Measurements from ENCODE around the gene CMTM2.
"Not testable (repeated sequence)": the region's sequence is repeated elsewhere in the genome, so short reads cannot be mapped to it uniquely, and the experiment has no call there.

Gene CMTM2

GRCh38 chr16:66605979-66606751 lies 26.9 kb downstream of the CMTM2 start:
- DNase-seq (ENCODE audit: low read depth in 2 of 3, low spot score in 2 of 3) = no peak

- DNase-seq (ENCODE audit: low read depth in 2 of 3, low spot score in 2 of 3) = peak; percentile 60 to 77 (median 72)
Observed at GRCh38 chr16:66608241-66609138, 29.2 kb downstream of the CMTM2 start.

- DNase-seq (ENCODE audit: low read depth in 2 of 3, low spot score in 2 of 3) = no peak
Observed at GRCh38 chr16:66609139-66609510, 29.9 kb downstream of the CMTM2 start.

GRCh38 chr16:66610111-66610820 lies 31.0 kb downstream of the CMTM2 start:
- DNase-seq (ENCODE audit: low read depth in 2 of 3, low spot score in 2 of 3) = no peak

GRCh38 chr16:66611911-66612310 lies 32.6 kb downstream of the CMTM2 start:
- DNase-seq (ENCODE audit: low read depth in 2 of 3, low spot score in 2 of 3) = not testable (repeated sequence)

- DNase-seq (ENCODE audit: low read depth in 2 of 3, low spot score in 2 of 3) = no peak
Observed at GRCh38 chr16:66612422-66612821, 33.2 kb downstream of the CMTM2 start.

- no peak for DNase-seq (ENCODE audit: low read depth in 2 of 3, low spot score in 2 of 3)
Observed at GRCh38 chr16:66614161-66614802, 35.0 kb downstream of the CMTM2 start.

GRCh38 chr16:66616169-66616568 lies 36.9 kb downstream of the CMTM2 start:
- no peak for DNase-seq (ENCODE audit: low read depth in 2 of 3, low spot score in 2 of 3)

GRCh38 chr16:66616592-66616991 lies 37.3 kb downstream of the CMTM2 start:
- no peak for DNase-seq (ENCODE audit: low read depth in 2 of 3, low spot score in 2 of 3)

GRCh38 chr16:66617010-66617434 lies 37.8 kb downstream of the CMTM2 start:
- DNase-seq (ENCODE audit: low read depth in 2 of 3, low spot score in 2 of 3) = no peak

- no peak for DNase-seq (ENCODE audit: low read depth in 2 of 3, low spot score in 2 of 3)
Observed at GRCh38 chr16:66617728-66618127, 38.5 kb downstream of the CMTM2 start.

GRCh38 chr16:66618588-66619375 lies 39.5 kb downstream of the CMTM2 start:
- no peak for DNase-seq (ENCODE audit: low read depth in 2 of 3, low spot score in 2 of 3)

- no peak for DNase-seq (ENCODE audit: low read depth in 2 of 3, low spot score in 2 of 3)
Observed at GRCh38 chr16:66619534-66620428, 40.5 kb downstream of the CMTM2 start.

- DNase-seq (ENCODE audit: low read depth in 2 of 3, low spot score in 2 of 3) = no peak
Observed at GRCh38 chr16:66620429-66620795, 41.1 kb downstream of the CMTM2 start.

GRCh38 chr16:66621973-66622372 lies 42.7 kb downstream of the CMTM2 start:
- no peak for DNase-seq (ENCODE audit: low read depth in 2 of 3, low spot score in 2 of 3)

- no peak for DNase-seq (ENCODE audit: low read depth in 2 of 3, low spot score in 2 of 3)
Observed at GRCh38 chr16:66622863-66623262, 43.6 kb downstream of the CMTM2 start.

- DNase-seq (ENCODE audit: low read depth in 2 of 3, low spot score in 2 of 3) = no peak
Observed at GRCh38 chr16:66623755-66624154, 44.5 kb downstream of the CMTM2 start.

GRCh38 chr16:66627611-66628378 lies 48.5 kb downstream of the CMTM2 start:
- not testable (repeated sequence) for DNase-seq (ENCODE audit: low read depth in 2 of 3, low spot score in 2 of 3)

- DNase-seq (ENCODE audit: low read depth in 2 of 3, low spot score in 2 of 3) = no peak
Observed at GRCh38 chr16:66629856-66630255, 50.6 kb downstream of the CMTM2 start.

All from activated CD8-positive, alpha-beta memory T cell treated with anti-CD3 and anti-CD28 coated beads for 48 hours (primary cell).